Measurements from ENCODE around the gene CDH13.

DNA sequence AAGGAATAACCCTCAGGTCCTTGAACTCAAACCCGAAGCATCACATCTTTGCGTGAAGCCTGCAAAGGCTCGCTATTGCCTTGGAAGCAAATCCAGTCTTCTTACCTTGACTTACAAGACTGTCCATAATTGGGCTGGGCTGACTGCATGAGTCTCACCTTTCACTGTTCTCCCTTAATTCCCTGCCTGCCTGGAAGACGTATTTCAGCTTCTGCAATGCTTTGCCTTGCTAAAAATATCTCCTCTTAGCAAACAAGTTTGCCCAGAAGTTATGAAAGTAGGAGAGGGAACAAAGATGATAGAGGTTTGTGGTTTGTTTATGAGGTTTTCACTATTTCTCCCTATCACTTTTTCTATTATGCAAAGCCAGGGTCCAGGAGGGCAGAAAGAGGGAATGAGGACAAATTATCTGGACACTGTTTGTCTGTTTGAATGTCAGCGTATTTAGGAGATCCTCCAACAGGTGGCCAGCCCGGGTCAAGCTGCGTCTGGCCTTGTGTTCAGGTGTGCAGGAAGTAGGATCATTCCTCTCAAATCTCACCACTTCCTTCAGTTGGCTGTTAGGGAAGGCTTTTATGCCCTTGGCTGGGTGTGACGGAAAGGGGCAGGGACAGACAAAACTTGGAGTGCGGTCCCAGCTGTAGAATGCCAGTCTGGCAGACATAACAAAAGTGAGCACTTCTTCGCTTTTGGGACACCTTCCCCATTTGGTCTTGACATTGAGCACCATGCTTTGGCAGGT is 488.9 kb downstream of the CDH13 start:
- TF ChIP-seq, protein P1, sequence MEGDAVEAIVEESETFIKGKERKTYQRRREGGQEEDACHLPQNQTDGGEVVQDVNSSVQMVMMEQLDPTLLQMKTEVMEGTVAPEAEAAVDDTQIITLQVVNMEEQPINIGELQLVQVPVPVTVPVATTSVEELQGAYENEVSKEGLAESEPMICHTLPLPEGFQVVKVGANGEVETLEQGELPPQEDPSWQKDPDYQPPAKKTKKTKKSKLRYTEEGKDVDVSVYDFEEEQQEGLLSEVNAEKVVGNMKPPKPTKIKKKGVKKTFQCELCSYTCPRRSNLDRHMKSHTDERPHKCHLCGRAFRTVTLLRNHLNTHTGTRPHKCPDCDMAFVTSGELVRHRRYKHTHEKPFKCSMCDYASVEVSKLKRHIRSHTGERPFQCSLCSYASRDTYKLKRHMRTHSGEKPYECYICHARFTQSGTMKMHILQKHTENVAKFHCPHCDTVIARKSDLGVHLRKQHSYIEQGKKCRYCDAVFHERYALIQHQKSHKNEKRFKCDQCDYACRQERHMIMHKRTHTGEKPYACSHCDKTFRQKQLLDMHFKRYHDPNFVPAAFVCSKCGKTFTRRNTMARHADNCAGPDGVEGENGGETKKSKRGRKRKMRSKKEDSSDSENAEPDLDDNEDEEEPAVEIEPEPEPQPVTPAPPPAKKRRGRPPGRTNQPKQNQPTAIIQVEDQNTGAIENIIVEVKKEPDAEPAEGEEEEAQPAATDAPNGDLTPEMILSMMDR (IDR thresholded peaks at IDR 0.05; ENCODE audit: poor library complexity), result no peak
- TF ChIP-seq EZH2phosphoT487 (IDR thresholded peaks at IDR 0.05; ENCODE audit: low read depth, severe bottlenecking, unreplicated experiment) (no peak), EZH2 (IDR thresholded peaks at IDR 0.05; ENCODE audit: borderline replicate concordance) (no peak)

All from hepatocyte (in vitro differentiated cells).